ENCODE data around the gene NAALADL2.

GRCh38 chr3:175047786-175048185, 188.7 kb downstream of the NAALADL2 start:
- no peak for TF ChIP-seq CTCF (IDR thresholded peaks at IDR 0.05; ENCODE audit: borderline replicate concordance, extremely low read depth, low read length, poor library complexity, severe bottlenecking)
- no peak for TF ChIP-seq EZH2 (IDR thresholded peaks at IDR 0.05; ENCODE audit: borderline replicate concordance, low read depth, low read length, severe bottlenecking)

Measured in DND-41 (cell line).